Measurements from ENCODE around the gene PCLO. TPM values are rescaled to one million over a fixed set of nuclear protein-coding genes. Genes with fewer than 3 reads are reported as not detected.

PCLO gene
- total and polyA plus RNA-seq, 2 of the 4 experiments (the other 2 are of a cell fraction), result under 0.01 to 0.05 TPM

GRCh38 chr7:82732677-82733076, 430.0 kb downstream of the PCLO start:
- in situ Hi-C loops (cut with MboI; ENCODE audit: low sequenced_read_pairs) (no loop called here), intact Hi-C loops (cut with micrococcal nuclease) (no loop called here), dilution Hi-C loops (cut with HindIII; ENCODE audit: low sequenced_read_pairs, unreplicated experiment) (no loop called here)
- Histone ChIP-seq H2BK15ac (ENCODE audit: low read depth, low read length) (no peak overlapping the region), H4K20me1 (ENCODE audit: insufficient read depth, low read length) (no peaks in the 10 kb centered on the region), H3K4me3 (ENCODE audit: insufficient read depth, low read depth, low read length) (no peak overlapping the region), H3K9me1 (ENCODE audit: insufficient read depth, low read length) (no peaks in the 10 kb centered on the region), H2AK5ac (ENCODE audit: low read depth, low read length) (no peak overlapping the region), H3K9ac (ENCODE audit: low read depth, low read length) (no peak overlapping the region), H3K4ac (ENCODE audit: low read depth, low read length) (no peak overlapping the region), H4K5ac (ENCODE audit: low read depth, low read length) (no peak overlapping the region), H3K56ac (ENCODE audit: extremely low read depth, insufficient read depth, low read length) (no peak overlapping the region), H3K14ac (replicated peaks; ENCODE audit: low read depth, low read length) (no peak overlapping the region), H4K91ac (ENCODE audit: insufficient read depth, low read depth, low read length) (no peak overlapping the region), H3K27me3 (ENCODE audit: control insufficient read depth, insufficient read depth, low read length) (no peaks in the 10 kb centered on the region; the same call in 1 of the 2 replicates), H2AFZ (replicated peaks; ENCODE audit: low read length, poor library complexity) (no peak overlapping the region), H3K4me2 (ENCODE audit: low read depth, low read length) (no peak overlapping the region), H3K36me3 (ENCODE audit: control insufficient read depth, insufficient read depth, low read length) (no peaks in the 10 kb centered on the region), H3K4me1 (ENCODE audit: control insufficient read depth, insufficient read depth, low read length) (no peaks in the 10 kb centered on the region), H3K79me1 (ENCODE audit: low read depth in 1 of 2, low read length in 2 of 2) (no peaks in the 10 kb centered on the region), H2BK120ac (ENCODE audit: low read depth, low read length) (no peak overlapping the region), H2AK9ac (replicated peaks; ENCODE audit: low read depth, low read length, poor library complexity) (no peak overlapping the region), H3K9me3 (ENCODE audit: control insufficient read depth, insufficient read depth, low read length) (no peaks in the 10 kb centered on the region), H3K27ac (ENCODE audit: insufficient read depth, low read length) (no peak overlapping the region), H4K8ac (ENCODE audit: low read depth in 2 of 2, low read length in 2 of 2) (no peak overlapping the region), H3K23ac (ENCODE audit: low read depth, low read length) (no peak overlapping the region), H2BK20ac (ENCODE audit: low read depth, low read length) (no peak overlapping the region), H3K18ac (ENCODE audit: low read depth, low read length) (no peak overlapping the region), H2BK5ac (ENCODE audit: low read depth, low read length, poor library complexity, severe bottlenecking) (no peak overlapping the region)
- no TSS peak for BruUV-seq (replicated peaks)
- POLR2A ChIA-PET (ENCODE audit: unreplicated experiment), result no interaction called here
- TF ChIP-seq MAFK (IDR thresholded peaks at IDR 0.05; ENCODE audit: low read depth, low read length) (no peak), ELK1 (IDR thresholded peaks at IDR 0.05; ENCODE audit: borderline replicate concordance, low read depth, low read length) (no peak), RFX5 (IDR thresholded peaks at IDR 0.05; ENCODE audit: low read depth, low read length) (no peak), MXI1 (IDR thresholded peaks at IDR 0.05; ENCODE audit: borderline replicate concordance, low read depth, low read length) (no peak), CHD1 (IDR thresholded peaks at IDR 0.05; ENCODE audit: low read depth, low read length) (no peak), CTCF (conservative IDR thresholded peaks at IDR 0.05; ENCODE audit: low read depth, low read length) (no peak), MAZ (IDR thresholded peaks at IDR 0.05; ENCODE audit: borderline replicate concordance, low read depth, low read length) (no peak), RCOR1 (IDR thresholded peaks at IDR 0.05; ENCODE audit: insufficient replicate concordance, low read length) (no peak), RAD21 (IDR thresholded peaks at IDR 0.05; ENCODE audit: low read length) (no peak), POLR2A (IDR thresholded peaks at IDR 0.05; ENCODE audit: low read depth, low read length) (no peak), FOS (IDR thresholded peaks at IDR 0.05; ENCODE audit: low read depth, low read length) (no peak), NFE2L2 (IDR thresholded peaks at IDR 0.05; ENCODE audit: low read depth, low read length) (no peak), CEBPB (IDR thresholded peaks at IDR 0.05; ENCODE audit: low read depth, low read length) (no peak), BHLHE40 (IDR thresholded peaks at IDR 0.05; ENCODE audit: low read depth, low read length) (no peak), USF2 (IDR thresholded peaks at IDR 0.05; ENCODE audit: low read depth, low read length) (no peak), SMC3 (IDR thresholded peaks at IDR 0.05; ENCODE audit: low read depth, low read length) (no peak)
- no peak for ATAC-seq (ENCODE audit: low read depth)
- no CpG with 5 or more reads among the region's 3 CpGs for WGBS, 2 experiments (ENCODE audit: extremely low coverage in 2 of 2, insufficient read length in 1 of 2)
- DNase-seq, result no peak
- CTCF ChIA-PET, result no interaction called here
